Activated B cell treated with CpG ODN at 0.5 μM for 24 hours (primary cell): ENCODE data around the gene PLA2G6. TPM values are rescaled to one million over a fixed set of nuclear protein-coding genes. Genes with fewer than 3 reads are reported as not detected.
A peak's percentile ranks its signal among the peaks of the same experiment; 100 is the strongest.

Source experiments
- ATAC-seq: fragments of 200-7000 bp; cut with Tn5 transposase; one replicate; pipeline ENCODE4 v1.10.0; 2021; ENCODE audit warnings: low read depth, mild to moderate bottlenecking, moderate library complexity
- CTCF ChIA-PET: fragments of 350-600 bp; sonication (Branson Sonifier 250); formaldehyde crosslinking; loops from one replicate; lab custom pipeline; 2021; ENCODE audit warnings: antibody characterized with exemption; lab: Charles Lee
- POLR2A ChIA-PET: fragments of 350-600 bp; sonication (Branson Sonifier 250); formaldehyde crosslinking; loops from one replicate; lab custom pipeline; 2021; ENCODE audit warnings: antibody characterized with exemption; lab: Charles Lee
- DNase-seq: peaks from one replicate; pipeline ENCODE4 v3.0.0; 2022
- H3K27ac Mint-ChIP-seq: one replicate; pipeline ENCODE4 v1.8.0; 2020; ENCODE audit warnings: mixed read lengths
- H3K27me3 Mint-ChIP-seq: one replicate; pipeline ENCODE4 v1.8.0; 2021; ENCODE audit warnings: mixed read lengths
- H3K36me3 Mint-ChIP-seq: one replicate; pipeline ENCODE4 v1.8.0; 2021; ENCODE audit warnings: low read depth, mixed read lengths
- H3K4me1 Mint-ChIP-seq: one replicate; pipeline ENCODE4 v1.8.0; 2021; ENCODE audit warnings: mixed read lengths
- H3K4me3 Mint-ChIP-seq: one replicate; pipeline ENCODE4 v1.8.0; 2020; ENCODE audit warnings: mild to moderate bottlenecking, mixed read lengths
- H3K9me3 Mint-ChIP-seq: one replicate; pipeline ENCODE4 v1.8.0; 2020; ENCODE audit warnings: mixed read lengths
- intact Hi-C: fragments of 100-400 bp; cut with micrococcal nuclease; formaldehyde crosslinking; loops from one replicate; pipeline ENCODE4 v1.15.1; 2024
- total RNA-seq: library from RNA; stranded (reverse); gene quantifications from 2 replicates; pipeline ENCODE4 v1.2.3, GENCODE V29; 2022
- TF ChIP-seq, protein P1 (sequence below): fragments of 200-600 bp; IDR thresholded peaks from one replicate; pipeline ENCODE4 v1.8.0; 2022; ENCODE audit warnings: antibody characterized with exemption, mild to moderate bottlenecking

The PLA2G6 gene, protein sequence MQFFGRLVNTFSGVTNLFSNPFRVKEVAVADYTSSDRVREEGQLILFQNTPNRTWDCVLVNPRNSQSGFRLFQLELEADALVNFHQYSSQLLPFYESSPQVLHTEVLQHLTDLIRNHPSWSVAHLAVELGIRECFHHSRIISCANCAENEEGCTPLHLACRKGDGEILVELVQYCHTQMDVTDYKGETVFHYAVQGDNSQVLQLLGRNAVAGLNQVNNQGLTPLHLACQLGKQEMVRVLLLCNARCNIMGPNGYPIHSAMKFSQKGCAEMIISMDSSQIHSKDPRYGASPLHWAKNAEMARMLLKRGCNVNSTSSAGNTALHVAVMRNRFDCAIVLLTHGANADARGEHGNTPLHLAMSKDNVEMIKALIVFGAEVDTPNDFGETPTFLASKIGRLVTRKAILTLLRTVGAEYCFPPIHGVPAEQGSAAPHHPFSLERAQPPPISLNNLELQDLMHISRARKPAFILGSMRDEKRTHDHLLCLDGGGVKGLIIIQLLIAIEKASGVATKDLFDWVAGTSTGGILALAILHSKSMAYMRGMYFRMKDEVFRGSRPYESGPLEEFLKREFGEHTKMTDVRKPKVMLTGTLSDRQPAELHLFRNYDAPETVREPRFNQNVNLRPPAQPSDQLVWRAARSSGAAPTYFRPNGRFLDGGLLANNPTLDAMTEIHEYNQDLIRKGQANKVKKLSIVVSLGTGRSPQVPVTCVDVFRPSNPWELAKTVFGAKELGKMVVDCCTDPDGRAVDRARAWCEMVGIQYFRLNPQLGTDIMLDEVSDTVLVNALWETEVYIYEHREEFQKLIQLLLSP
- total RNA-seq = 53.0 and 64.0 TPM in 2 replicates

DNA sequence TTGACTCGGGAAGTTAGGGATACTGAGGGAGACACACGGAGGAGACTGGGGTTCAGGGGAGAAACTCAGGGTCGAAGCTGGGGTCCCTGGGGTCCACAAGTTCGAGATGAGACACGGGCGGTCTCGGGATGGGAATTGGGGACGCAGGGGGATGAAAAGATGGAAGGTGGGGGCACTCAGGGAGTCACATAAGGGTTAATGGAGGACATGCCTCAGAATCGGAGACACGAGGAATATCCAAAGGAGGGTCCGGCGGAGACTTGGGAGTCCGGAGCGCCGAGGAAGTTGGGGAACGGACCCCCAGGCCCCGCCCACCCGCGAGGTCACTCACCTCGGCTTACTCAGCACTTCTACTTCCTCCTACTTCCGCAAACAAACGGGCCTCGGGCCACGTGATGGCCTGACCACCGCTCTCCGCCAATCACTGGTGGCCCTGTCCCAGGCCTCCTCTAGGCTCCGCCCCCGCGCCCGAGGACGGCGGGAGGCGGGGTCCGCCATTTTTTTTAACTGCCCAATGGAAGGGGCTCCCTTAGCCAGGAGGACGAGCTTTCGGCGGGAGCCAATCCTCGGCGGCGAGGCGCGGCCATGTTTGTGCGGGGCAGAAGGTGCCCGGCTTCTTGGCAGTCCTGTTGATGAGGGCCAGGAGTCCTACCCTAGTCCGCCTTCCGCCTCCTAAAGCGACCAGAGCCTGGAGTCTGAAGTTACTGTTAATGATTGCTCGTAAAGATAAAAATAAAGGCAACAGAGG lies at the start of gene PLA2G6:
PLA2G6 (minus strand) TSS at position 378 of the 748 bp plus-strand sequence. CDS start 12,404 bp downstream, outside the sequence.
- CTCF ChIA-PET = interaction anchor here (1.8 to 2.1 kb wide), 2 partner anchors 67 to 129 kb away, joined by 5 read pairs; no protein-coding TSS in a partner anchor
- H3K27ac Mint-ChIP-seq = peak within 1 kb of the TSS; percentile 85
- peaks cover 44% of the 10 kb centered on the region for H3K4me1 Mint-ChIP-seq
- H3K27me3 Mint-ChIP-seq = peaks cover 4% of the 10 kb centered on the region
- POLR2A ChIA-PET = interaction anchor here (0.5 to 2.2 kb wide), 13 partner anchors 11 to 217 kb away, joined by 3 to 11 read pairs (median 6); partner anchors contain the start of gene MAFF
- H3K36me3 Mint-ChIP-seq = peaks cover 4% of the 10 kb centered on the region
- peak; percentile 97 for DNase-seq
- no peaks in the 10 kb centered on the region for H3K9me3 Mint-ChIP-seq
- peak within 1 kb of the TSS; percentile 92 for H3K4me3 Mint-ChIP-seq
- intact Hi-C loops = loop anchor here (1.0 to 2.0 kb wide), 7 partner anchors 19 to 523 kb away; partner anchors contain the start of genes DDX17, DMC1, GTPBP1 and MAFF
- TF ChIP-seq, protein P1, sequence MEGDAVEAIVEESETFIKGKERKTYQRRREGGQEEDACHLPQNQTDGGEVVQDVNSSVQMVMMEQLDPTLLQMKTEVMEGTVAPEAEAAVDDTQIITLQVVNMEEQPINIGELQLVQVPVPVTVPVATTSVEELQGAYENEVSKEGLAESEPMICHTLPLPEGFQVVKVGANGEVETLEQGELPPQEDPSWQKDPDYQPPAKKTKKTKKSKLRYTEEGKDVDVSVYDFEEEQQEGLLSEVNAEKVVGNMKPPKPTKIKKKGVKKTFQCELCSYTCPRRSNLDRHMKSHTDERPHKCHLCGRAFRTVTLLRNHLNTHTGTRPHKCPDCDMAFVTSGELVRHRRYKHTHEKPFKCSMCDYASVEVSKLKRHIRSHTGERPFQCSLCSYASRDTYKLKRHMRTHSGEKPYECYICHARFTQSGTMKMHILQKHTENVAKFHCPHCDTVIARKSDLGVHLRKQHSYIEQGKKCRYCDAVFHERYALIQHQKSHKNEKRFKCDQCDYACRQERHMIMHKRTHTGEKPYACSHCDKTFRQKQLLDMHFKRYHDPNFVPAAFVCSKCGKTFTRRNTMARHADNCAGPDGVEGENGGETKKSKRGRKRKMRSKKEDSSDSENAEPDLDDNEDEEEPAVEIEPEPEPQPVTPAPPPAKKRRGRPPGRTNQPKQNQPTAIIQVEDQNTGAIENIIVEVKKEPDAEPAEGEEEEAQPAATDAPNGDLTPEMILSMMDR = no peak
- peak; percentile 97 for ATAC-seq

DNA sequence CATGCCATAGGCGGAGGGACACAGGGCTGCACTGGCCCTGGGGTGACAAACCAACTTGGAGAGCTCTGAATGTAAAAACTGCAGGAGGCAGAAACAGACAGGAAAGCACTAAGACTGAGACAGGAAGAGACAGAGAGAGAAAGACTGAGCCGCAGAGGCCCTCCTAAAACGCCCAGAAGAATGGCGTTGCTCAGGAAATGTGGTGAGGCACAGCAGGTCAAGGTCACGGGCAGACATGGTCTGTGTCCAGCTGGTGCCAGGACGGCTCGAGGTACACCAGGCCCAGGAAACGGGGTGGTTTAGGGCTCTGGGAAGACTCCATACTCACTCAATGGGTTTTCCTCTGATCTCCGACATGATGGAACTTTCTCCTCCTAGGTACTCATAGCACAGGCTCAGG lies 49.3 kb upstream of the PLA2G6 start:
- ChIA-PET POLR2A (no interaction called here), CTCF (interaction anchor here (5.1 kb wide), 1 partner anchor 178 kb away, joined by 31 read pairs; no protein-coding TSS in a partner anchor)
- H3K4me3 Mint-ChIP-seq = no peak overlapping the region
- DNase-seq (no peak), ATAC-seq (no peak)
- intact Hi-C loops = loop anchor here (1.0 kb wide), 3 partner anchors 117 to 179 kb away; no protein-coding TSS in a partner anchor
- no peaks in the 10 kb centered on the region for H3K4me1 Mint-ChIP-seq
- no peak overlapping the region for H3K27ac Mint-ChIP-seq
- TF ChIP-seq, protein P1 = no peak
- no peaks in the 10 kb centered on the region for H3K27me3 Mint-ChIP-seq
- H3K9me3 Mint-ChIP-seq = no peaks in the 10 kb centered on the region
- peaks cover 27% of the 10 kb centered on the region for H3K36me3 Mint-ChIP-seq

DNA sequence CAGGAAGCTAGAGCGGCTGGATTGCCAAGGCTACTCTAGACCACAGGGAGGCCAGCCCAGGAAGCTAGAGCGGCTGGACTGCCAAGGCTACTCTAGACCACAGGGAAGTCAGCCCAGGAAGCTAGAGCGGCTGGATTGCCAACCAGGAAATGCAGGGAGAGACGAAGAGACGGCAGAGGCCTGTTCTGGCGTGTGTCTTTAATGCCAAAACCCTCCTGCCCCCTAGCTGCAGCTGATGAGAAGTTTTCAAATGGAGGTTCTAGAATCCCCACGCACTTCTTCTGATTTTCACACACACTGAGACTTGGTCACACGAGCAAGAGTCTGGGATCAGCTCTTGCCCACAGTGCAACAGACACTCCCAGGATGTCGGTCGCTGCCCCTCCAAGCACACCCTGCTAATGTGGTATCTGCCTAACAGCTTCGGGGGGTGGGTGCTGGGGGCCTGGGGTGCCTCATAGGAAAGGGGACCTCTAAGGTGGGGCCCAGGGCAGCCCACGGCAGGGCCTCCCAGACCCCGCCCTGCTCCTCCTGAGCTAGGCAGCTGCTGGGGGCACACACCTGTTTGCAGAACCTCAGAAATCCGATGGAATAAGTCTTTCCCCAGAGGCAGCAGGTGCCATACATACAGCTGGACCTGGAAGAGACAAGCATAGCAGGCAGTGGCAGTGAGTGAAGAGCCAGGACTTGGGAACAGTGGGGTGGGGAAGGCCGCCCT lies 48.6 kb upstream of the PLA2G6 start:
- no peak overlapping the region for H3K4me3 Mint-ChIP-seq
- H3K27ac Mint-ChIP-seq = no peak overlapping the region
- H3K27me3 Mint-ChIP-seq = no peaks in the 10 kb centered on the region
- ChIA-PET POLR2A (no interaction called here), CTCF (interaction anchor here (0.9 to 5.1 kb wide), 4 partner anchors 21 to 178 kb away, joined by 3 to 31 read pairs (median 4); partner anchors contain the start of gene PICK1)
- peaks cover 26% of the 10 kb centered on the region for H3K36me3 Mint-ChIP-seq
- H3K4me1 Mint-ChIP-seq = no peaks in the 10 kb centered on the region
- TF ChIP-seq, protein P1 = no peak
- DNase-seq (no peak), ATAC-seq (peak; percentile 50)
- intact Hi-C loops = loop anchor here (1.0 kb wide), 3 partner anchors 116 to 178 kb away; no protein-coding TSS in a partner anchor
- no peaks in the 10 kb centered on the region for H3K9me3 Mint-ChIP-seq

DNA sequence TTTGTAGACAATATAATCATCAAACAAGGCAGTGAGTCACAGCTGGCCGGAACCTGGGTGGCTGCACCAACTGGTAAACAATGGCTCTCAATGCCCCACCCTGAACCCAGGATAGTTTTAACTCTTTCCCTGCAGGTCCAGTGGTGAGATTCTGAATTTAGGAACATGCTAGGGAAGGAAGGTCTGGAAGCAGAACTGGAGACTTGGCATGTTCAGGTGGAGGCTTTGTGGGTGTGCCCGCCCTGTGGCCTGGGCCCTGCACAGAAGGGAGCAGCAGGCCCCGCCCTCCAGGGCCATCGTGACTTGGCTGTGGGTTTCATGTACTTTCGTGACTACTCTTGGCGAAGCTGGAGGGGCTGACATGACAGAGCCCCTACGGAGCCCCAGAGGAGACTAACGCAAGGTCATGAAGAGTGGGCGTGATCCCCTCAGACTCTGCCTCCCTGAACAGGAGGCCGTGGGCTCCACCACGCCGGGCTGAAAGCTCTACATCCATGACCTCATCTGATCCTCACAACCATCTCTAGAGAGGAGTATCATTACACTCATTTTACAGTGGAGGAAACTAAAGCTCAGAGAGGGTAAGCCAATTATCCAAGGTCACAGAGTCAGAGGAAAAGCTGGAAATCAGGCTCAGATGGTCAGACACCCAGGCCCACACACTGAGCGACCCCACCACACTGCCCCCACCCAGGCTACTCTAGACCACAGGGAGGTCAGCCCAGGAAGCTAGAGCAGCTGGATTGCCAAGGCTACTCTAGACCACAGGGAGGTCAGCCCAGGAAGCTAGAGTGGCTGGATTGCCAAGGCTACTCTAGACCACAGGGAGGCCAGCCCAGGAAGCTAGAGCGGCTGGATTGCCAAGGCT lies 47.5 kb upstream of the PLA2G6 start:
- DNase-seq (no peak), ATAC-seq (no peak)
- Mint-ChIP-seq H3K27ac (no peak overlapping the region), H3K4me3 (no peak overlapping the region), H3K4me1 (no peaks in the 10 kb centered on the region), H3K36me3 (peaks cover 25% of the 10 kb centered on the region), H3K27me3 (no peaks in the 10 kb centered on the region), H3K9me3 (no peaks in the 10 kb centered on the region)
- intact Hi-C loops = no loop called here
- CTCF ChIA-PET = interaction anchor here (1.1 to 5.1 kb wide), 3 partner anchors 129 to 176 kb away, joined by 4 to 31 read pairs (median 4); partner anchors contain the start of gene PICK1
- TF ChIP-seq, protein P1 = no peak
- POLR2A ChIA-PET = interaction anchor here (0.7 kb wide), 1 partner anchor 64 kb away, joined by 4 read pairs; no protein-coding TSS in a partner anchor
